Prostate gland (tissue), 2 donors: ENCODE data around the gene ITGB5.

Source experiments
- CTCF ChIP-seq, 4 experiments: fragments of 200-600 bp in 2 of 4; fragments of 450-650 bp in 2 of 4; sonication (generic) in 2 of 4; IDR thresholded peaks; 1 replicate in 3 of 4; 2 replicates in 1 of 4; pipeline ENCODE4 v1.5.1; 2016 to 2019; ENCODE audit warnings: antibody characterized with exemption in 4 of 4, mild to moderate bottlenecking in 2 of 4, moderate library complexity in 2 of 4
- POLR2A ChIP-seq: fragments of 450-650 bp; IDR thresholded peaks from one replicate; pipeline ENCODE4 v1.6.1; 2016; ENCODE audit warnings: antibody characterized with exemption, mild to moderate bottlenecking
- POLR2AphosphoS5 ChIP-seq: sonication (generic); formaldehyde crosslinking; IDR thresholded peaks from one replicate; pipeline ENCODE4 v1.6.1; 2017; ENCODE audit warnings: antibody characterized with exemption

DNA sequence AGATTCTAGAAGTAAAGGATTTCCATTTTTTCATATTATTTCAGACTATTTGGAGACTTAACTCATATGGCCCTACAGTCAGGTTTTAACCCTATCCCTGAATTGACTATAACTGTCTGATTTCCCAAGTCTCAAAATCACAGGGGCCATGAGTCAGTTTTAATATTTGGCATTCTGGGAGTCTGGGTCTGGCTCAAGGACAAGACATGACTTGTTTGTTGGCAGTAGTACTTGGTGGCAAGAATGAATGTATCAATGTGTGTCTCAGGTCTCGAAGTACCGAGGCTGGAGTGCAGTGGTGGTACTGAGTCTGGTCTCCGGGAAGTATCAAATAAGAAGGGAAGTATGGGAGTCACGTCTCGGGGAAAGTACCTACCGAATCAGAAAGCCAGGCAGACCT is 146.1 kb downstream of the ITGB5 start:
- no peak for TF ChIP-seq CTCF (IDR thresholded peaks at IDR 0.05)
- no peak for TF ChIP-seq POLR2AphosphoS5
- no peak for TF ChIP-seq POLR2A
